HEK293T (cell line): Measurements from ENCODE around the gene NFASC.

ENCODE experiments used
- CTCF ChIA-PET: fragments of 350-600 bp; formaldehyde crosslinking; extraction: SDS; loops from one replicate; lab custom pipeline; 2021; ENCODE audit warnings: antibody characterized with exemption, inconsistent platforms; lab: Yijun Ruan, JAX
- POLR2A ChIA-PET: fragments of 350-600 bp; formaldehyde crosslinking; extraction: SDS; loops from one replicate; lab custom pipeline; 2020; ENCODE audit warnings: antibody characterized with exemption, inconsistent platforms; lab: Yijun Ruan, JAX
- DNase-seq: peaks from one replicate; pipeline ENCODE4 v3.0.0; 2012; ENCODE audit warnings: mixed read lengths; ENCODE audit errors: extremely low spot score
- ARNT ChIP-seq: fragments of 450-650 bp; IDR thresholded peaks from 2 replicates; pipeline ENCODE4 v1.6.1; 2017; ENCODE audit warnings: mild to moderate bottlenecking
- BHLHE40 ChIP-seq: fragments of 450-650 bp; IDR thresholded peaks from 2 replicates; pipeline ENCODE4 v1.6.1; 2016; ENCODE audit warnings: mild to moderate bottlenecking, moderate library complexity, borderline replicate concordance
- CTBP1 ChIP-seq: fragments of 450-650 bp; IDR thresholded peaks from 2 replicates; pipeline ENCODE4 v1.6.1; 2016; ENCODE audit warnings: borderline replicate concordance
- ELF4 ChIP-seq: fragments of 450-650 bp; IDR thresholded peaks from 2 replicates; pipeline ENCODE4 v1.6.1; 2017; ENCODE audit warnings: antibody characterized with exemption
- FOXA1 ChIP-seq: fragments of 450-650 bp; IDR thresholded peaks from 2 replicates; pipeline ENCODE4 v1.6.1; 2016; ENCODE audit warnings: mild to moderate bottlenecking
- FOXK2 ChIP-seq: fragments of 450-650 bp; IDR thresholded peaks from 2 replicates; pipeline ENCODE4 v1.6.1; 2016; ENCODE audit warnings: mild to moderate bottlenecking
- FOXM1 ChIP-seq: fragments of 450-650 bp; IDR thresholded peaks from 2 replicates; pipeline ENCODE4 v1.6.1; 2017; ENCODE audit warnings: mild to moderate bottlenecking, borderline replicate concordance
- HDGF ChIP-seq: fragments of 450-650 bp; IDR thresholded peaks from 2 replicates; pipeline ENCODE4 v1.6.1; 2017; ENCODE audit warnings: antibody characterized with exemption, borderline replicate concordance
- L3MBTL2 ChIP-seq: fragments of 450-650 bp; conservative IDR thresholded peaks from 2 replicates; pipeline ENCODE4 v1.6.1; 2016; ENCODE audit warnings: mild to moderate bottlenecking
- LEF1 ChIP-seq: fragments of 450-650 bp; IDR thresholded peaks from 2 replicates; pipeline ENCODE4 v1.6.1; 2017; ENCODE audit warnings: mild to moderate bottlenecking, borderline replicate concordance
- NFRKB ChIP-seq: fragments of 450-650 bp; IDR thresholded peaks from 2 replicates; pipeline ENCODE4 v1.6.1; 2016; ENCODE audit warnings: mild to moderate bottlenecking, moderate library complexity
- SP1 ChIP-seq: fragments of 450-650 bp; IDR thresholded peaks from 2 replicates; pipeline ENCODE4 v1.6.1; 2017
- SUZ12 ChIP-seq: fragments of 450-650 bp; IDR thresholded peaks from 2 replicates; pipeline ENCODE4 v1.6.1; 2016; ENCODE audit warnings: mild to moderate bottlenecking
- TARDBP ChIP-seq: fragments of 450-650 bp; IDR thresholded peaks from 2 replicates; pipeline ENCODE4 v1.6.1; 2016
- ZNF384 ChIP-seq: fragments of 450-650 bp; IDR thresholded peaks from 2 replicates; pipeline ENCODE4 v1.6.1; 2016
- TF ChIP-seq, protein P1 (sequence below): fragments of 450-650 bp; IDR thresholded peaks from 2 replicates; pipeline ENCODE4 v1.6.1; 2016

Gene NFASC

GRCh38 chr1:205056188-205056611 lies 185.5 kb downstream of the NFASC start:
- DNase-seq: no peak
- ChIA-PET CTCF (interaction anchor here (0.6 to 1.3 kb wide), 2 partner anchors 173 to 200 kb away, joined by 3 read pairs; no protein-coding TSS in a partner anchor), POLR2A (no interaction called here)
- TF ChIP-seq ZNF384: no peak
- TF ChIP-seq LEF1: no peak
- TF ChIP-seq NFRKB: no peak
- no peak for TF ChIP-seq TARDBP
- TF ChIP-seq, protein P1, sequence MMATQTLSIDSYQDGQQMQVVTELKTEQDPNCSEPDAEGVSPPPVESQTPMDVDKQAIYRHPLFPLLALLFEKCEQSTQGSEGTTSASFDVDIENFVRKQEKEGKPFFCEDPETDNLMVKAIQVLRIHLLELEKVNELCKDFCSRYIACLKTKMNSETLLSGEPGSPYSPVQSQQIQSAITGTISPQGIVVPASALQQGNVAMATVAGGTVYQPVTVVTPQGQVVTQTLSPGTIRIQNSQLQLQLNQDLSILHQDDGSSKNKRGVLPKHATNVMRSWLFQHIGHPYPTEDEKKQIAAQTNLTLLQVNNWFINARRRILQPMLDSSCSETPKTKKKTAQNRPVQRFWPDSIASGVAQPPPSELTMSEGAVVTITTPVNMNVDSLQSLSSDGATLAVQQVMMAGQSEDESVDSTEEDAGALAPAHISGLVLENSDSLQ: no peak
- TF ChIP-seq FOXM1: no peak
- no peak for TF ChIP-seq BHLHE40
- no peak for TF ChIP-seq CTBP1
- no peak for TF ChIP-seq ARNT
- TF ChIP-seq SUZ12: no peak
- no peak for TF ChIP-seq FOXK2
- no peak for TF ChIP-seq SP1
- no peak for TF ChIP-seq FOXA1
- no peak for TF ChIP-seq ELF4
- TF ChIP-seq L3MBTL2: no peak
- no peak for TF ChIP-seq HDGF

DNA sequence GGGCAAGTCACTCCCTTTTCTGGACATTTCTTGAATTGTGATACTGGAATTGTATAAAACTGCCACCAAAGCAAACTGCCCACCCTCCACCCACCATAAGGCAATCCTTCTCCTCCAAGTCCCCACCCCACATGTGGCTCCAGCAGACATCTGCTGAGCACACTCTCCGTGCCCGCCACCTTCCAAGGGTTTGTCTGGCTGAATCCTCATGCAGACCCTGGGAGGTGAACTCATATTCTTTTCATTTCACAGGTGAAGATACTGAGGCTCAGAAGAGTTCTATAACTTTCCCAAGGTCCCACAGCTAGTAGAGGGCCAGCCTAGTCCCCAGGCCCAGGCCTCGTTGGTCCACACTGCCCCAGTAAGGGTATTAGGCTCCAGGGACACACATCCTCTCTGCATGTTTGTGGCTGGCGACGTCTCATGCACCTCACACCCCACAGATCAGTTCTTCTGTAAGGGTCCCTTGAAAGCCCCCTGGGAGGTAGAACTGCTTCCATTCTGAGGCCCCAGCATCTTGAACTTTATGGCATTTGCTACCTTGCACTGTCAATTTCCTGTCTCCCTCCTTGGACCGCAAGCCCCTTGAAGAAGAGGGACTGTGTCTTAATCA lies 186.4 kb downstream of the NFASC start:
- no peak for DNase-seq
- ChIA-PET POLR2A (no interaction called here), CTCF (no interaction called here)
- TF ChIP-seq CTBP1: no peak
- no peak for TF ChIP-seq ZNF384
- no peak for TF ChIP-seq ARNT
- TF ChIP-seq FOXA1: no peak

DNA sequence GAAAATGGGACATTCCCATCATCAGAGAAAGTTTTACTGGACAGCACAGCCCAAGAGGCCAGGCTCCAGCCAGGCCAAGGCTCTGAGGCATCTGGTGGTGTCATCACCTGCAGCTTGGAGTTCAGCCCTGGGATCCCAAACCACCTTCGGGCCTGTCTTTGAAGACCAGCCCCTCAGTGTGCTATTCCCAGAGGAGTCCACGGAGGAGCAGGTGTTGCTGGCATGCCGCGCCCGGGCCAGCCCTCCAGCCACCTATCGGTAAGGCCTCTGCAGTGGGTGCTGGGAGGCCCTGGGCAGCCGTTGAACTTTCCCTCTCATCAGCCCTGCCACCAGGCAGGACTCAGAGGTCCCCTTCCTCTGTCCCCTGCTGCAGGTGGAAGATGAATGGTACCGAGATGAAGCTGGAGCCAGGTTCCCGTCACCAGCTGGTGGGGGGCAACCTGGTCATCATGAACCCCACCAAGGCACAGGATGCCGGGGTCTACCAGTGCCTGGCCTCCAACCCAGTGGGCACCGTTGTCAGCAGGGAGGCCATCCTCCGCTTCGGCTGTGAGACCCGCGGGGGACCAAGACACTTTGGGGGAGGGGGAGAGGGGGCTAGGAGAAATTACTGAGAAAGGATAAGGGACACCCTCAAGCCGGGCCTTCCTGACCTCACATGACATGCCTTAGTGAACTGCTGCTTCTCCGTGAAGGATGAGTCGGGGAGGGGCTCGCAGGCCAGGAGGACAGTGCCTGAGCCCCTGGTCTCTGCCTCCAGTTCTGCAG lies 187.3 kb downstream of the NFASC start:
- ChIA-PET POLR2A (no interaction called here), CTCF (no interaction called here)
- DNase-seq: no peak
- TF ChIP-seq, protein P1: no peak
- no peak for TF ChIP-seq HDGF
- no peak for TF ChIP-seq ZNF384
- no peak for TF ChIP-seq NFRKB
- TF ChIP-seq SUZ12: no peak

- ChIA-PET CTCF (no interaction called here), POLR2A (no interaction called here)
- TF ChIP-seq HDGF: no peak
- no peak for TF ChIP-seq TARDBP
- TF ChIP-seq BHLHE40: no peak
- no peak for DNase-seq
Measured at GRCh38 chr1:205058853-205059252, 188.2 kb downstream of the NFASC start.

GRCh38 chr1:205059660-205060059 lies 189.0 kb downstream of the NFASC start:
- DNase-seq: no peak
- POLR2A ChIA-PET: no interaction called here
- TF ChIP-seq FOXK2 (no peak), TARDBP (no peak), FOXA1 (no peak), SUZ12 (no peak), ELF4 (no peak), FOXM1 (no peak), ARNT (no peak), L3MBTL2 (no peak)
- TF ChIP-seq, protein P1: no peak
- CTCF ChIA-PET: no interaction called here

GRCh38 chr1:205060746-205061145 lies 190.1 kb downstream of the NFASC start:
- CTCF ChIA-PET: interaction anchor here (0.5 to 3.6 kb wide), 14 partner anchors 11 to 1851 kb away, joined by 3 to 92 read pairs (median 6); no protein-coding TSS in a partner anchor
- POLR2A ChIA-PET: interaction anchor here (1.2 to 2.9 kb wide), 2 partner anchors 59 to 72 kb away, joined by 3 to 12 read pairs; no protein-coding TSS in a partner anchor
- TF ChIP-seq BHLHE40 (no peak), FOXM1 (no peak), ARNT (no peak), SUZ12 (no peak), ZNF384 (no peak), LEF1 (no peak), ELF4 (no peak), FOXA1 (no peak), FOXK2 (no peak), SP1 (no peak)
- DNase-seq: no peak
